Superior temporal gyrus (tissue), 1 donor: Measurements from ENCODE around the gene MOB1A.
"Not testable (repeated sequence)": the region's sequence is repeated elsewhere in the genome, so short reads cannot be mapped to it uniquely, and the experiment has no call there.

ENCODE experiments used
- DNase-seq: peaks from one replicate; pipeline ENCODE4 v3.0.0-alpha.2; 2016; ENCODE audit errors: extremely low spot score

Gene MOB1A

DNA sequence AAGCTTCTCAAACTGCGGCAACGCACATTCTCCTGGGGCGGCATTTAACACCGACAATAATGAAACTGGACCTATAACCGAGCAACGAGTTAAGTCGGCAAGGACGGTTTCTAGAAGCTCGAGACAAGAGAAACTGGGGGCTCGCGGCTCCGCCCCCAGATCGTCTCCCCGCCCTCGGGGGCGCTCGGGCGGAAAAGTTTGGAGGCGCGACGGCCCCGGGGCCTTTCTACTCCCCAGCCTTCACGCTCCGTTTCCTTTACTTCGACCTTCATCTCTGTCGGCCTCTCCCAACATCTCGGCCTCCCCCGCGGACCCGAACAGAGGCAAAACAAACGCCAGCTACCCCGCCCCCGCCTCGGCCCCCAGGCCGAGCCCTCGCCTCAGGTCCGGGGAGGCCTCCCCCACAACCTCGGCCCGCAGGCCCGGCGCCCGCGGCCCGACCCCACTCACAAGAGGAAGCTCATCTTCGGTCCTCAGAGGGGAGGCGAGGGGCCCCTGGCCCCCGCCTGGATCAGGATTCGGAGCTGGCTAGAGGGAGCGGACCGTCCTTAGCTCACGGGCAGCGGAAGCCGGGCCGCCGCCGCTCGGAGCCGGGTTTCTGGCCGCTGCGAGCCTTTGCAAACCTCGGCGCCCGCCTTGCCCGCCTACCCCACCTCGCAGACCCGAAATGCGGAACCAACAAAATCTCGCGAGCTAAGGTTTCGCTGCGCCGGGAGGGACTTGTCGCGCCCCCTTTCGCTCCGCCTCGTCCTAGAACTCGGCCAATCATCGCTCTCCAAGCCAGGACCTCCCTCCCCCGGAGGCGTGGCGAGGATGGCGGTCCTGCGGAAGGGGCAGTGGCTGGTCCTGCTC lies at the start of gene MOB1A:
Gene MOB1A (minus strand): TSS at position 669 of the 852 bp plus-strand sequence. CDS start 205 bp downstream, at position 464.
- peak; percentile 99 for DNase-seq

DNA sequence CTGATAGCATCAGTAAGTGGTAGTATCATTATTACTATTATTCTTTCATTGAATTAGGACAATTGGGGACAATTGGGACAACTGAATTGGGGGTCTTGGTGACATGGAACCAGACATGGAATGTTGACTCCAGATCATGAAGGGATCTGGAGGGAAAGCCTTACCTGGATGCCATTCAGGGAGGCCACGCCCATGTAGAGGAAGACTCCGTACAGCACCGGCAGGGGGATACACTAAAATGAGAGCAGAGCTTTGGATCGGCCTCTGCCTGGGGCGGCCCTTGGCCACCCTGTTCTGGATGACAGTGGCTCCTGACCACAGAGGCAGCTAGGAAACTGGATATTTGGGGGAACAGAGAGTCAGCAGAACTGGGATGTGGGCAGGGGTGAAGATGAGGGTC lies 49.0 kb upstream of the MOB1A start:
- DNase-seq = no peak

DNA sequence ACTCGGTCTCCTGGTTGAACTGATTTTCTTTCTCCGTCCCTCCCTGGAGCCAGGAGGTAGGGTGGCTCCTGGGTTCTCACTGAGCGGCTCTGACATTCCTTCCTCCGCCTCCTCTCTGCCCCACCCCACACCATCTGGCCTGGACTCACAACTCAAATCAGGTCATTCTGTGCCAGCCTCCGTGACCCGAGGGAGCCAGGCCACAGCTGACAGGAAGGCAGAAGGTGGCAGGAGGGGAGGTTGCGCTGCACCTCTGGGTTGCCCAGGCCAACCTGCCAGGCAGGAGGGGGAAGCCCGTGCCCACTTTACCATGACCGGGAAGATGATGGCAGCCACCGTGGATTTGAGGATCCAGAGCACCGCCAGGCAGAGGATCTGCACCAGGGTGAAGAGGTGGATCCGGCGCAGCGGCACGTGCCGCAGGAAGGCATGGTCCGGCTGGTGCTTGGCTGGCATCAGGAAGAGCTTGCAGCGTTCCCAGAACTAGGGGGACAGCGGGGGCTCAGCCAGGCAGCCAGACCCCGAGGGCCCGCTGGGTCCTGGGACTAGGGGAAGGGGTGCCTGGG lies 48.1 kb upstream of the MOB1A start:
- DNase-seq = no peak

DNA sequence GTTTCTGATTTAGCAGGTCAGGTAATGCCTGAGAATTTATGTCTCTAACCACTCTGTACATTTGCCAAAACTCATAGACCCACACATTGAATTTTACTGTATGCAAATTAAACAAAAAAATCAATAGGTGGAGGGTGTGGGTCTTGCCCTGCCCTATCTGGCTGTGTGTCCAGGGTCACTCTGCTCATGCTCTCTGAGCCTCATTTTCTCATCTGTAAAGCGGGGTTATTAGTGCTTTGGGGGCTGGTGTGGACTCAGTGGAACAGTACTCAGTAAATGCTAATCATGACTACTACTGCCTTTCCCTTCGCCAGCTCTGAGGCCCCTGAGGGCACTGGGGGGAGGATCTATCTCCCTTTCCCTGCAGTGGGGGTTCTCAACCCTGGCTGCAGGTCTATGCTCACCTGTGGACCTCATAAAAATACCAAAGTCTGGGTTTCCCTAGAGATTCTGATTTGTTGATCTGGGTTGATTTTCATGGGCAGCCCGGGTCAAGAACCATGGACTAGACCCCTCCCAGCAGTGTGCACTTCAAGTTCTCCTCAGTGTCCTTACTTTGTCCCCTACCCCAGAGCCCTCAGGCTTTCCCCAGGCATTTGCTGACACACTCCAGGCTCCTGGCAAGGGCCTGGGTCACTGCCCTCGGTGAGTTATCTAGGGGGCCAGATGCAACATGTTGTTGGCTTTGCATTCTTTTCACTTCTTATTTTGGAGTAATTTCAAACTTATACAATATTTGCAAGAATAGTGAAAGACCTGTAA lies 47.2 kb upstream of the MOB1A start:
- no peak for DNase-seq

DNA sequence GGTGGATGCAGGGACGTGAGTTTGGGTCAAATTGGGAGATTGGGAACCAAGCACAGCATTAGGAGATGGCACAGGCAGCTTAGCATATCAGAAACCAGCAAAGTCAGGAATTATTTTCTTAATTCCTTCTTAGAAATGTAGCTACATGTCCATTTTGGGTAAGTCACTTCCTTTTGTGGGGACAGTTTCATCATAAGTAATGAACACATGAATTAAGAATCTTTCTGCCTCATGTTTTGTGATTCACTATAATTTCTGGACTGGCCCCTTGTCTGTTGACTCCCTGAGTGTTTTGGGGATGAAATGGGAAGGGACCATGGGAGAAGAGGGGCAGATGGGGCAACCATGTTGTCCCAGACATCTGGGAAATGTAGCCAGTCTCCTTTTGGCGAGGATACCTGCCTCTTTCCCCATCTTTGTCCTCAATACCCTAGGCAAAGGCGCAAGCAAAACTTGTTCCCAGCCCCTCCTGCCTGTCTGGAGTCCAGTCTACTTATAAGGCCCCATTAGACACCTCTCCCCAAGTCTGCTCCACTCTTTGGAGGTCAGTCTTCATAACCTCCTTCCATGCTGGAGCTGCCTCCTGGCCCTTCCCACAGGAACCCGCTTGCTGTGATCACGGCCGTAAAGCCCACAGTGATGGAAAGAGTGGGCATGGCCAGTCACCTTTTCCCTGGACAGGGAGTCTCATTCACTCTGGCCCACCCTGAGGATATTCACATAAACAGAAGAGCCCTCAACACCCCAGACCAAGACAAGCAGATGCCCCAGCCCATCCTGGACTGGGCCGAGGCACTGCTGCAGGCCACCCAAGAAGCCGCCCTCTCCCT lies 45.5 kb upstream of the MOB1A start:
- no peak for DNase-seq

DNA sequence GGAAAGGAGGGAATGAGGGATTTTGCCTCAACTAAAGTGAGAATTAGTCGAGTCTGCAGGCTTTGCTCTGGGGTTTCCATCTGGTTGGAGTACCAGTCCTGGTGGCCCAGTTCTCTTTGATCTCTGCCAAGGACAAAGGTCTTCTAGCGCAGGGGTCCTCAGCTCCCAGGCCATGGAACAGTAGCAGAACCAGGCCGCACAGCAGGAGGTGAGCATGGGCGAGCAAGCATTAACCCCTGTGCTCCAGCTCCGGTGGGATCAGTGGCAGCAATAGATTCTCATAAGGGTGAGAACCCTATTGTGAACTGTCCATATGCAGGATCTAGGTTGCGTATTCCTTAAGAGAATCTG lies 43.6 kb upstream of the MOB1A start:
- DNase-seq = no peak

DNA sequence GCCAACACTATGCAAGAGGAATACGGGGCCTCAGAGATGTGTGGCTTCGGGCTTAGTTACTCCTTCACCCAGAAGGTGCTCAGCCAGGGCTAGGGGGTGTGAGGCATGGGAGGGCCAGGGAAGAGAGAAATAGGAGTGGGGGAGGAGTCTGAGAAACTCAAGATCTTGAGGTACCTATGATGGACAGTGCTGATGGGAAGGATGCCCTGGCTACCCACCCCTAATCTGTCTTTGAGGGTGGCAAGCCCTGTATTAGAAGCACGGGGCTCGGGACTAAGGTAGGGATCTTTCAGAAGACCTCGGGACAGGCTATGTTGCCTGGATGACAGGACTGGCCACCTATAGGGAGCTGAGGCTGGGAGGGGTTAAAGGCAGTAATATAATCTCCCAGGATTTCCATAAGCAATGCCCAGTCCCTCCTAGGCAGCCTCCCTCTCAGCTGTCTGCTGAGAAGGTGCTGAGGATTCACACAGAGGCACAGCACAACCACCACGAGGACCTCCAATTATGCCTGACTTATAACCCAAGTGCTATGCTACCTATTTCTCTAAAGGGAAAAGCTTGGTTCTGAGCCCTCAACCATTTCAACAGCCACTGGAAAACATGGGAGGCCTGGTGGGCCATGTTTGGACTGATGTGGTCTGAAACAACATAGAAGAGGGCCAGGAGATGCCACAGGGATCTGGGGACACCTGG lies 43.1 kb upstream of the MOB1A start:
- no peak for DNase-seq

DNA sequence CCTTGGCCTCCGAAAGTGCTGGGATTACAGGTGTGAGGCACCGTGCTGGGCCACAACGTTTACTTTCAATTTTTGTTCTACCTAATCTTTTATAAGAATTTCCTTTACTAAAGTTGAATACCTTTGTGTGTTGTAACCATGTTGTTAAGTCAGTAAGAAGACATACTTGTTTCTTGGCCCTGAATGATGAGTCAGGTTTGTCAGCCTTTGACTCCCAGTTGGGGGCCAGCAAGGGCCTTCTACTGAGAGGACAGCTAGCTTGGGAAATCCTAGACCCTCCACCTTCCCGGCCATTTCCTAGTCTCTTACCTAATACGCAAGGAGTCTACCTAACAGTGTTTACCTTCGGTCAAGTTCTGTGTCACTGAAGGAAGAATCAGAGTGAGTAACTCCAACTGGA lies 42.4 kb upstream of the MOB1A start:
- no peak for DNase-seq

DNA sequence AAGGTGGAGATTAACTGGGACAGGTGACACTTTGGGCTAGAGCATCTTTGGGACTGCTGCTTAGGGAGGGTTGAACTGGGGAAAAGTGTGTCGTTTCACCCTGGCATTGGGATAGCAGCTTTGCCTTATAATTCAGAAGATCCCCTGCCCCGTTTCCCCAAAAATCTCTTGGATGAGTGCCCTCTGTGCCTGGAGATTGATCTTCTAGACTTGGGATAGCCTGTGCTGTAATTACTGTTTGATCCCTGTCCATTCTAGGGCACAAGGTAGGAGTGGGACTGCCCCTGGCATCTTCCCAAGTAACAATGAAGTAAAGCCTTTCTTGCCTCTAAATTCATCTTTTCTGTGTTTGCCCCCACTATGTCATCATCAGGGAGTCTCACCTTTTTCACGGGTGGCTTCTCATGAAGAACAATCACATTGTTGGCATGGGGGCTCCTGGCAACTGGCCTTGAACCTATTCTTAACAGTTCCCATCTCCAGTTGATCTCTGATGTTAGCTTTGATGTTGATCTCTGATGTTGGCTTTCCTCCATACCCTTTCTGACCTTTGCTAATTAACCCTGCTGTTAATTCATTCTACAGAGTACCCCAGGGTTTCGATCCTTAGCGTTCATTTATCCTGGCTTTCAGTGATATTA lies 41.3 kb upstream of the MOB1A start:
- DNase-seq = no peak

DNA sequence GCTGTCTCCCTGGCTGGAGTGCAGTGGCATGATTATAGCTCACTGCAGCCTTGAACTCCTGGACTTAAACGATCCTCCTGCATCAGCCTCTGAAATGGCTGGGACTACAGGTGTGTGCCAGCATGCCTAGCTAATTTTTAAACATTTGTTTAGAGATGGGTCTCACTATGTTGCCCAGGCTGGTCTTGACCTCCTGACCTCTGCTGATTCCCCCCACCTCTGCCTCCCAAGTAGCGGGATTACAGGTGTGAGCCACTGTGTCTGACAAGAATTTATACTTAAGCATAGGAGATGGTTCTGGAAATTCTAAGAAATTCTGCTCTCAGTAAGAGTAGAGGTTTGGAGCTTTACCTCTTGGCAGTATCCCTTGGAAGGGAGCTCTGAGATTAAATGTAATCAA lies 38.0 kb upstream of the MOB1A start:
- no peak for DNase-seq

DNA sequence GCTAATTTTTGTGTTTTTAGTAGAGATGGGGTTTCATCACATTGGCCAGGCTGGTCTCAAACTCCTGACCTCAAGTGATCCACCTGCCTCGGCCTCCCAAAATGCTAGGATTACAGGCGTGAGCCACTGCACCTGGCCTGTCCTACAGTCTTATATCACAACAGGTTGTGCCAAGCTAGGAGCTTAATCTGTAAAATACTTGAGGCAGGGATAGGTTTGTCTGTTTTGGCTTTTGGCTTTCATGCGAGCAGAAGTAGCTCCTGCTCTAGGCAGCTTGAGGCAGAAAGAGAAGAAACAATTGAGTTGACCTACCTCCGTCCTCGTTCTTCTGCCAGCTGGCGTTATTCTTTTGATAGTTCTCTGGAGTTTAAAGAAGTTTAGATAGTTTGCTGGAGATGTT lies 37.1 kb upstream of the MOB1A start:
- not testable (repeated sequence) for DNase-seq

DNA sequence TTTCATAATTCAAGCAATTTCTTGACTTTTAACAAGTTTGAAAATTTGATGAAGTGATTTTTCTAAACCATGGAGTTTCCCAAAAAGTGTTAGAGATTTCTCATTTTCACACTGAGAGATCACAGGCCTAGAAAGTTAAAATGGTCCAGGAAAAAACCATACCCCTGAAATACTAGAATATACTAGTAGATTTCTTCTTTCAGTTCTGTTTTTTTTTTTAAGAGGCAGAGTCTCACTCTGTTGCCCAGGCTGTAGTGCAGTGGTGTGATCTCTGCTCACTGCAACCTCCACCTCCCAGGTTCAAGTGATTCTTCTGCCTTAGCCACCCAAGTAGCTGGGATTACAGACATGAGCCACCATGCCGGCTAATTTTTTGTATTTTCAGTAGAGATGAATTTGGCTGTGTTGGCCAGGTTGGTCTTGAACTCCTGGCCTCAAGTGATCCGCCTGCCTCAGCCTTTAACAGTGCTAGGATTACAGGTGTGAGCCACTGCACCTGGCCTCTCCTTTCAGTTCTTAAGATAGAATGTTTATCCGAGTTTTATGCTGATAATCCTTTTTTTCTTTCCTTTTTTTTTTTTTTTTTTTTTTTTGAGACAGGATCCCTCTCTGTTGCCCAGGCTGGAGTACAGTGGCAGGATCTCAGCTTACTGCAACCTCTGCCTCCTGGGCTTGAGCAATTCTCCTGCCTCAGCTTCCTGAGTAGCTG lies 34.2 kb upstream of the MOB1A start:
- DNase-seq = no peak

DNA sequence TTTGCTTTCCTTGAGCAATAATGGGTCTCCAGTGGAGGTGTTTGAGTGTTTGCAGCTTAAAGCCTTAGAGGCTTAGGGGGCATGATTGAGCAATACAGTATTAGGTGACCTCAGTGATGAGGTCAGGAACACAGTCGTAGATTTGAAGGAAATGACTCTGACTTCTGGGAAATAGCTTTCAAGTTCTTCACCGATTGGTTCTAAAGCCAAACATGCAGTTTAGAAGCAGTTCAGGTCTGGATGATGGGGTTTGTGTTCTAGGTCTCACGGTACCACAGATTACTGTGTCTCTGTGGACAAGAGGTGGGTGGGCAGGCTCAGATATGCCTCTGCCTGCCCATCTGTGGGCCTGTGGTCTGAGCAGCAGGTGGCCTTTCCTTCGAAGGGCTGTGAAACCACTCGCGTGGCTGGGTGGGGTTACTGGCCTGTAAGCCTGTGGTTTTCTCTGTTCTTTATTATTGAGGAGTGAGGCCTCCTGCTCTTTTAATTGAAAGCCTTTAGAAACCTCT lies 27.6 kb upstream of the MOB1A start:
- DNase-seq = no peak

DNA sequence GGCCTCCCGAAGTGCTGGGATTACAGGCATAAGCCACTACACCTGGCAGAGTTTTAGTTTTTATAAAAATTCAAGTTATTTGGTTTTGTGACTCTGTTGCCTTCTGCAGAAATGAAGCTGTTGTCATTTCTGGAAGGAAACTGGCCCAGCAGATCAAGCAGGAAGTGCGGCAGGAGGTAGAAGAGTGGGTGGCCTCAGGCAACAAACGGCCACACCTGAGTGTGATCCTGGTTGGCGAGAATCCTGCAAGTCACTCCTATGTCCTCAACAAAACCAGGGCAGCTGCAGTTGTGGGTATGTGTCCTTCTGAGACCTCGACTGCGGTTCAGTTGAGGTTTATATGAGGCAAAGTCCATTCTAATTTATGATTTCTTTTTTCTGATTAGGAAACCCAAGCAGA lies 26.9 kb upstream of the MOB1A start:
- DNase-seq = no peak

DNA sequence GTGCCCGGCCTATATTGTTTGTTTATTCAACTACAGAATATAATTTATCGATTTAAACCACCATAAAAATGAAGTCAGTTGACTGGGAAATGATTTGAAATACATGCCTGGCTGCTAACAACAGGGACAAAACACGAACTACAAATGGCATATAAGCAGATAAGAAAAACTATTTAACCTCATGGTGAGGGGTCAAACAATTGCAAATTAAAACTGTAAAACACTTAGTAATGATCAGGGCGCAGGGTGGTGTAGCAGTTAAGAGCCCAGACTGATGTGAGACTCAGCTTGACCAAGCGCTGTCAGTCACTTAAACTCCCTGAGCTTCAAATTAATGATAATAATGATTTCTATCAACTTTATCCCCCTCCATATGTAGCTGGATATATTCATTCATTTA lies 26.4 kb upstream of the MOB1A start:
- DNase-seq = no peak

DNA sequence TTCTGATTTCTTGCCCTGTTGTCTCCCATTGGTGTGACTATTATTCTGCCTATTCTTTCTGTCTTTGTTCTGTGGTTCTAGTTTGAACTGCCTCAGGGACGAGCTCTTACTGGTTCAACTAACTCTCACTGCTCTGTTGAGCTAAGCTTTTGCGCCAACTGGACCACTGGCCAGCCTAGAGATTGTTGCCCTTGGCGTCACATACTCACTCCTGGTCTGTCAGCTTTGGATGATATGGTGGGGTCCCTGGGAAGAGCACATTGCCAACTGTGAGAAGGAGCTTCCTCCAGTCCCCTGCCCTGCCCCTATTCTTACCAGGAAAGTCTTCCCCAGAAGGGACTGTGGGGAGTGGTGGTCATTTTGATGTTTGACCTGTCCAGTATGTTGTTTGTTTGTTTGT lies 25.8 kb upstream of the MOB1A start:
- no peak for DNase-seq

DNA sequence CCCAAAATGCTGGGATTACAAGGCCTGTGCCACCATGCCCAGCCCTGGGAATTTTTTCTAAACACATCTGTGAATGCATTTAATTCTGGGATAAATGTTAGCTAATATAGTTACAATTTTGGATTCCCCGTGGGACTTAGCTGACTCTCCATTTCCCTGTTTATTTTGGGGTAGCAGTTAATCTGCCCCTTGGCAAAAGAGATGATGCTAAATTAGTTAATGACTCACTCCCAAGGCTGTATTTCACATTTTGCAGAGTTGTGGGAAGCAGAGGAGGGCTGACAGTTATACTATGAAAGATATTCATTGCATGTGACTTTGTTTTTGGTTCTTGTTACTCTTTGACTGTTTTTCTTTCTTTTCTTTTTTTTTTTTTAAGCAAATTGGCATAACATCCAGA lies 22.9 kb upstream of the MOB1A start:
- no peak for DNase-seq

DNA sequence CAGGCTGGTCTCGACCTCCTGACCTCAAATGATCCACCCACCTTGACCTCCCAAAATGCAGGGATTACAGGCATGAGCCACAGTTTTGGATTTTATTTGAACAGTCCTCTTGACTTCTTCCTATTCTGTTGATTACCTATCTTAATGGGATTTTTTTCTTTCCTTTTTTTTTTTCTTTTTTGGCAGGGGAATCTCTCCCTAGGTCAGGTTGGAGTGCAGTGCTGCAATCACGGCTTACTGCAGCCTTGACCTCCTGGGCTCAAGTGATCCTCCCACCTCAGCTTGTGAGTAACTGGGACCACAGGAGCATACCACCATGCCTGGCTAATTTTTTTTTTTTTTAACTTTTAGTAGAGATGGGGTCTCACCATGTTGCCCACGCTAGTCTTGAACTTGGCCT lies 22.5 kb upstream of the MOB1A start:
- no peak for DNase-seq

DNA sequence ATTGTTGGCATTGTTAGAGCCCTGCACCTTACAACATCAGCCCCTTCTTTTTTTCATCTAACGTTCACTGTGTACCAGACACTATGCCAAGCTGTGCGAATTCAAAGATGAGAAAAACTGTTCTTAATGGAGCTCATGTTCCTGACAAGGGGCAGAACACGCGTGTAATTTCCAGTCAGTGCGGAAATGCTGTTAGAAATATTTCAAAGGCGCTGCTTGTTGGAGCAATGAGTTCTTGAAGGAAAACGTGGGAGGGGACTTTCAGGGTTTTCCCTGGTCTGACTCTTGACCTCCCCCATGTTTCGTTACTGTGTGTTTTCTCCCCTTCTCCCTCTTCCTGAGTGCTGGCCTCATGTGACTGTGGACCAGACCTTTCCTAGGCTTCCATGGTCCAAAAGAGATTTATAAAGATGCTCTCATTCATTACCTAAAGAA lies 21.2 kb upstream of the MOB1A start:
- peak; percentile 15 for DNase-seq

DNA sequence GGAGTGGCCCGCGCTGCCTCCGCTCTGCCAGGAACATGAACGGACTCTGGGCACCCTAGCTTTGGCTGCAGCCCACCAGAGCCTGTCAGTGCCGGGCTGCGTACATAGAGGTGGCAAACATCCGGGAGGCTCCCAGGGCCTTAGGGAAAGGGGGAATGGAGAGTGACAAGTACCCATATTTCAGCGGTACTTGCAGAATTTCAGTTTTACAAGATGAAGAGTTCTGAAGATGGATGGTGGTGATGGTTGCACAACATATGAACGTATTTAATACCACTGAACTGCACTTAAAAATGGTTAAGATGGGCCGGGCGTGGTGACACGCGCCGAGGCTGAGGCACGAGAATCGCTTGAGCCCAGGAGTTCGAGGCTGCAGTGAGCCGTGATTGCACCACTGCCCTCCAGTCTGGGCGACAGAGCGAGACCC lies 20.6 kb upstream of the MOB1A start:
- peak; percentile 71 for DNase-seq
